GM21529 (cell line): ENCODE data around the gene EBLN2.

ENCODE experiments used
- ATAC-seq: cut with Tn5 transposase; IDR thresholded peaks from one replicate; pipeline ENCODE4 v1.9.1; 2021; ENCODE audit not compliant: unreplicated experiment

EBLN2 gene

DNA sequence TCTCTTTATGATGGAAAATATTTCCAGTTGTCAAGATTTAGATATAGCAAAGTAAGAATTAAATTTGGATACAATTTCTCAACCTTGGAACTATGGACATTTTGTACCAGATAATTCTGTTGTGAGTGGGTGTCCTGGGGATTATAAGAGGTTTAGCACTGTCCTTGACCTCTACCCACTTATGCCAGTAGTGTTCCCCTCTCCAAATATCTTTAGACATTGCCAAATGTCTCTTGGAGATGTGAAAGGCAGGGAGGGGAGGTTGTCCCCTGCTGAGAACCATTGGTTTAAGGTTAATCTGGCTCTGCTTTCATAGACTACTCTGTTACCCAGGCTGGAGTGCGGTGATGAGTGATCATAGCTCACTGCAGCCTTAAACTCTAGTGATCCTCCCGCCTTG lies at the start of gene EBLN2:
EBLN2 (plus strand) TSS at position 244 of the 400 bp plus-strand sequence. CDS start 423 bp downstream, outside the sequence.
- no peak for ATAC-seq

DNA sequence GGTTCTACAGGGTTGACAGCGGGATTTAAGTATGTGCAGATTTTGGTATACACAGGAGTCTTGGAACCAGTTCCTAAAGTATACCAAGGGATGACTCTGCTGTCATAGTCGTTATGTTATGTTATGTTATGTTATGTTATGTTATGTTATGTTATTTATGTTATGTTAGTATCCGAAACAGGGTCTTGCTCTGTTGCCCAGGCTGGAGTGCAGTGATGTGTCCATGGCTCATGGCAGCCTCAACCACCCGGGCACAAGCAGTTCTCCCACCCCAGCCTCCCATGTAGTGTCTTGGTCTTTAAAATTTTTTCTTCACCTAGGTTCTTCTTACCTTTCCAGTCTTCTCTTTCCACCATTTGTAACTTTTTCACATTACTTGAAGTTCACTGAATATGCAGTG lies 43.2 kb upstream of the EBLN2 start:
- no peak for ATAC-seq

DNA sequence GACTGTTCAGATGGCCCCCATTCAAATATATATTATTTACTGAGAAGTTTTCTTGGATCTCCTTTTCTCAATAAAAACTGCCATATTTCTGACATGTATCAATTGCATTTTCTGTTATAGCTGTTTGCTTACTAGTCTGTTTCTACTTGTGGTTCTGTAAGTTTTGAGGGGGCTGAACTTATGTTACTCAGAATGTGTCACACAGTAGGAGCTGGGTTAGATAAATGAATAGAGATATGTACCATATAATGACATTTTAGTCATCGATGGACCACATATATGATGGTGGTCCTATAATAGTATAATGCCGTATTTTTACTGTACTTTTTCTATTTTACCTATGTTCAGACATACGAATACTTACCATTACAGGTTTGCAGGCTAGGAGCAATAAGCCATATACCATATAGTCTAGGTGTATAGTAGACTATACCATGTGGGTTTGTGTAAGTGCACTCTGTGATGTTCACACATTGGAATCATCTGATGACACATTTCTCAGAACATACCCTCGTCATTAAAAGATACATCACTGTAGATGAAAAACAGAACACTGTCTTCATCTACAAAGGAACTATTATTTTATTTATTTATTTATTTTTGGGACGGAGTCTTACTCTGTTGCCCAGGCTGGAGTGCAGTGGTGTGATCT lies 42.5 kb upstream of the EBLN2 start:
- ATAC-seq: no peak

DNA sequence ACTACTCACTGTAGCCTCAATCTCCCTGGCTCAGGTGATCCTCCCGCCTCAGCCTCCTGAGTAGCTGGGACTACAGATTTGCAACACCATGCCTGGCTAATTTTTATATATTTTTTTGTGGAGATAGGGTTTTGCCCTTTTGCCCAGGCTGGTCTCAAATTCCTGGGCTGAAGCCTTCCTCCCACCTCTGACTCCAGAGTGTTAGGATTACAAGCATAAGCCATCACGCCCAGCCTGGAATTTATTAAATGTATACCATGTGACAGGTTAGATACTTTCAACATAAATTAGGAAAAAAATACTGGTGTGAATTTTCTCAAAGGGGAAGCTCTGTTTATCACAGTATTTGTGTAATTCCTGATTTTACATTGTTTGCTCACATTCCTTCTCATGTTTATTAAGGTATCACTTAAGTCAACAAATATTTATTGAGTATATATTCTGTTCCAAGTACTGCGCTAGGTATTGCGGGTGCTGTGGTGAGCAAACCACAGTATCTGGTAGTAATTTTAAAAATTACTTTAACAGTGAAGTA lies 40.1 kb upstream of the EBLN2 start:
- ATAC-seq: no peak

DNA sequence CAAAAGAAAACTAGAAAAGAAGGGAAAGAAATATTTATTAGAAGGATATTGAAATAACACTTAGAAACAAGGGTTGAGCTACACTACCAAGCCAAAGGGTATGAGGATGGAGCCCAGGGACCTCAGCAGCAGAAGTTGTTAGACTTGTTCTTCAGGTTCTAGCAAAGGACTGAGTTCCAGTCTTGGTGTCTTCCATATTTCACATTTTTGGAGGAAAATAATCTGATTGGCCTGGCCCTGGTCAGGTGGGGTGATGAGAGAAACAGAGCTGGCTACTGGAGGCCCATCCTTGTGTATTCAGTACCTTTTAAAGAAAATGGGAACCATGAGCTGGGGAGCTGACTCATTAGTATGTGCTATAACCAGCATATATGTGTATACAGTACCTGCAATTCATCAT lies 36.6 kb upstream of the EBLN2 start:
- ATAC-seq: no peak

DNA sequence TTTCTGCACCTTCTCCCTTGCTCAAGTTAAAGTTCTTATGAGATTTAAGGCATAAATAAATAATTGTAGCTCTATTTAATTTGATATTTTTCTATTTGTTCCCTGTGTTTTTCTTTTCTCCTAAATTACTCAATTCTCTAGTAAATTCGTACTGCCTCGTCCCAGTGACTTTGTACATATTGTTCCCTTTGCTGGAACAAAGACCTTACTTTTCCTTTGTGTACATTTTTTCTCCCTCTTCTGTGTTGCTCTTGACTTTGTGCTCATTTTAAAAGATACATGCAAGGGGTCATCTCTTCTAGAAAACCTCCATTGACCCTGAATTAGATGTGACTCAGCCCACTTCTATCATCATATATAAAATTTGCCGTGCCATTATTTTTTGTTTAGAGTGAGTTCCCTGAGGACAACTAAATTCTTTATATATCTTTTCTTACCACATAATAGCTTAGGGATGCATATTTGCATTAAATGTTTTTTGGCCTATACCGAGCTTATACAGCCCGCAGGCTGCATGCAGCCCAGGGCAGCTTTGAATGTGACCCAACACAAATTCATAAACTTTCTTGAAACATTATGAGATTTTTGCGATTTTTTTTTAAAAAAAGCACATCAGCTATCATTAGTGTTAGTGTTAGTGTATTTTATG lies 35.2 kb upstream of the EBLN2 start:
- no peak for ATAC-seq

DNA sequence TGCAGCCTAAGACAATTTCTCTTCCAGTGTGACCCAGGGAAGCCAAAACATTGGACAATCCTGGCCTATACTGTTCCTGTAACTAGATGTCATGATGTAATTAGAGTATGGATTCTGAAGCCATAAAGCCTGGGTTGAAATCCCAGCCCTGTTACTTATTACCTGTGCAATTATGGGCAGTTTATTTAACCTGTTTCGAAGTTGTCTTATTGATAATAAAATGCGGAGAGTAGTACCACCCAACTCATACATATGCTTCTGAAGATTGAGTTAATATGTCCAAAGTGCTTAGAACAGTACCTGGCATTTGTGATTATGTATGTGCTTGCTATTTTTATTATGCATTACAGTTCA lies 34.7 kb upstream of the EBLN2 start:
- ATAC-seq: no peak

DNA sequence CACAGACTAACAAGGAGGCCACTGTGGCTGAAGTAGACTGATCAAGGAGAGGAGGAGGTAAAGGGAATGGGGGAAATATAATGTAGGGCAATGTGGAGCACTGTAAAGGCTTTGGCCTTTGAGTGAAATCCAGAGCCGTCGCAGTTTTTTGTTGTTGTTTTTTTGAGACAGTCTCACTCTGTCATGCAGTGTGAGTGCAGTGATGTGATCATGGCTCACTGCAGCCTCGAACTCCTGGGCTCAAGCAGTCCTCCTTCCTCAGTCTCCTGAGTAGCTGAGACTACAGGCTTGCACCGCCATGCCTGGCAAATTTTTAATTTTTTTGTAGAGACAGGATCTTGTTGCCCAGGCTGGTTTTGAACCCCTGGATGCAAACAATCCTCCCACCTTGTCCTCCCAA lies 32.7 kb upstream of the EBLN2 start:
- ATAC-seq: no peak

DNA sequence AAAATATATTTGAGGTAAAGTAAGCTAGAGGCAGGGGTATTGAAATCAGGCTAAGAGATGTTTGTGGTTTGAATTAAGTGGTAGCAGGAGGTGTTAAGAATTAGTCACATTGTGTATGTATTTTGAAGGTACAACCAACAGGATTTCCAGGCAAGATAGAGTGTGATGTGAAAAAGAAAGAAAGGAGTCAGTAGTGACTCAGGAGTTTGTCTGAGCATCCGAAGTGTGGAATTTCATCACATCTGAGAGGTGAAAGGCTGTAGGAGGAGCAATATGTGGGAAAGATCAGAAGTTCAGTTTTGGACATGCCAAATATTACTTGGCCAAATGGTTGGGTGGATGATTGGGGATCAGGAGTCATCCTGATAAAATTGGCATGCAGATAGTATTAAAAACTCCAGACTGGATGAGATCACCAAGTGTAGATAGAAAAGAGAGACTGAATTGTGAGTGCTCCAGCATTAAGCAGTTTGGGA lies 32.1 kb upstream of the EBLN2 start:
- no peak for ATAC-seq

DNA sequence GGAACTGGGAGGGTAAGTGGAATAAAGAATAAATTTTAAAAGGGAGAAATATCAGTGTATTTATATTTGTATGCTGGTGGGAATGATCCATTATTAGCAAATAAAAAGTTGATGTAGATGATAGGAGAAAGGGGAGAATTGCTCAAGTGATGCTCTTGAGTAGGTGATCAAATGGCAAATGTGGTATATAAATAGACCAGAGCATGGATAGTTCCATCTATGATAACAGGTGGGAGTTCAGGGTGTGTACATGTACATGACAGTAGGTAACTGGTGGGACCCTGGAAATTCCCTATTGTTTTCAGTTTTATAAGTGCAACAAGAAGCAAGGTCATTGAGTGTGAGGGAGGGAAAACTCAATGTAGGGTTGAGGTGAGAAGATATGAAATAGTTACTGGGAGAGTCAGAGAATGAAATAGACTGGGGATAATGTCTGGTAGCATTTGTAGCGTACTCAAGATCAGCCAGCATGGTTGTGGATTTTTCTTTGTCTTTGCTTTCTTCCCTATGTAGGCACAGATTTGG lies 31.3 kb upstream of the EBLN2 start:
- ATAC-seq: no peak

DNA sequence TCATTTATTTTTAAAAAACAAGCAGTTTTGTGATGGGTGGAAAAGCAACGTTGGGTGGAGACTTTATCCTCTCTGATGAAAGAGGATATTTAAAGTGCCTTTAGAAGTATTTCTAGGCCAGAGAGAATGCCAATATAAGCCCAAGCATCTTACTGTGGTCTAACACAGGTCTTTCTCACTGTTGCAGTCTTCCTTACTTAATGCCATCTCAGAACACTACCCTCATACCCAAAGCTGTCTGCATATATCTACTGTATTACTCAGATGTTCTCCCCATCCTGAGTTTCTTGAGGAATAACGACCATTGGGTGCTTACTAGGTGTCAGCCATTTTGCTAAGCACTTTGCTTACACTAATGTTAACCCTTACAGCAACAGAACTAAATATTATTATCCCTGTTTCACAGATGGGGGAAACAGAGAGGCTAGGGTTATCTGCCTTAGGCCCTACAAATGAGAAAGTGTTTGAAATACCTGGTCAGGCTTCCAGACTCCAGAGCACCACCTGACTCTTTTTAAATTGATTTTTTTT lies 29.8 kb upstream of the EBLN2 start:
- no peak for ATAC-seq

DNA sequence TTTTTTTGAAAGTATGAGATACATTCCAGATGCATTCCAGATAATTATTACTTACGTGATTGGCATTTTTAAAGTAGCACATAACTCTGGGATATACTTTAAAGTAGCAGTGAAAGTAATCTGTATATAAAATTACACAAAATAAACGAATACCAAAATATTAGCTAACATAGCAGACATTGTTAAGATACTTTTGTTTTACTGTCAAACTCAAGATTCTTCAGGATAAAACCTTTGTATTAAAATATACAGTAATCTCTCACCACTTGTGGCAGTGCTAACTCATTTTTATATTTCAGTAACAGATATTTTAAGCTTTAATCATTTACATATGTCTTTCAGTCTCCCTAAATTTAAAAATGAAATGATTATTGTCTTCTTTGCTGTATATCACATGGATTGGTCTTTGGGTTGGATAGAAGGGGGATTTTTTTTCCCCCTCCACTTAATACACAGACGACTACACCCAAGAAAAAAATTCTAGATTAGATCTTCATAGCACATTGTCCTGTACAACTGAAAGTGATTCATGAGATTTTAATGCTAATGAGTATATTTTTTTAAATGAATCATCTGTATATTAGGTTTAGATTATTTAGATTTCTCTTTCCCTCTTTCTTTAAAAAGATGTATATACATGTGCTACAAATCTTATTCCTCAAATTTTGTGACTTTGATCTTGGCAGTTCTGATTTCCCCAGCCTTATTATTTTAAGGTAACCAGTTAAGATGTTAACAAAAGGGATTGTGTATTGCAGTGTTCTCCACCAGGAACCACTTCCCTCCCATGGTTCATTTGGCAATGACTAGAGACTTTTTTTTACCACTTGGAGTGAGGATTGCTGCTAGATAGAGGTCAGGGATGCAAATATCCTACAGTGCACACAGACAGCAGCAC lies 24.5 kb upstream of the EBLN2 start:
- no peak for ATAC-seq

DNA sequence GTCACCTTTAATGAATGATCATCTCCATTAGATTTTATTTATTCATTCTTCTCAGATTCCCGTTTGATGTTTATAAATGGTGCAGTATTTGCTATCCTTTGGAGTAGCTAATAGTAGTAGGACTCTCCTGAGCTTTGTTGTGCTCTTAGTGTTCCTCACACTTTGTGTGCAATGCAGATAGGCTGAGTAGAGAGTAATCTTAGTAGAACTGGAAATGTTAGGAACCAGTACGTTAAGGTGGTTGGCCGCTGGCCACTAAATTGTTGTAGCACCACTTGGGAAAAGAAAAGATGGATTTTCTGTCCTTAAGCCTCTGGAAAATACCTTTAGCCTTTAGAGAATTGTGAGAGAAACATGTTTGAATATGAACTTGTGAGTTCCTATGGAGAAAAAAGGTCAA lies 19.9 kb upstream of the EBLN2 start:
- ATAC-seq: no peak

DNA sequence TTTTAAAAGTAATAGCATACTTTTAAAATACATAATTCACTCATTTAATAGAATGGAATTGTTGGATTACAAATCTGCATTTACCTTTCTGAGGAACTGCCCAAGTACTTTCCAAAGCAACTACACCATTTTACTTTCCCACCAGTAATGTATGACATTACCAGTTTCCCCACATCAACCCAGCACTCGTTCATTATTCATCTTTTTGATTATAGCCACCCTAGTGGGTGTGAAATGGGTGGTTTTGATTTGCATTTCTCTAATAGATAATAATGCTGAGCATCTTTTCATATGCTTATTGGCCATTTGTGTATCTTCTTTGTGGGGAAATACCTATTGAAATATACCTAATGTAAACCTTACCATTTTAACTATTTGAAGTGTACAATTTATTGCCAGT lies 18.0 kb upstream of the EBLN2 start:
- no peak for ATAC-seq

DNA sequence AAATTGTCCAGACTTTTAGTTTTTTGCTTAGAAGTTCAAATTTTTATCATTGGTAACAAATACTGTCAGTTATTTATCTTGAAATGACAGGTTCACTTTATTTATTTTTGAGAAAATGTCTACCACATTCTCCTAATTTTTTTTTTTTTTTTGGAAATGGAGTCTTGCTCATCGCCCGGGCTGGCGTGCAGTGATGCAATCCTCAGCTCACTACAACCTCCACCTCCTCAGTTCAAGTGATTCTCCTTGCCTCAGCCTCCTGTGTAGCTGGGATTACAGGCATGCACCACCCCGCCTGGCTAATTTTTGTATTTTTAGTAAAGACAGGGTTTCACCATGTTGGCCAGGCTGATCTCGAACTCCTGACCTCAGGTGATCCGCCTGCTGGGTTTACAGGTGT lies 16.1 kb upstream of the EBLN2 start:
- no peak for ATAC-seq

DNA sequence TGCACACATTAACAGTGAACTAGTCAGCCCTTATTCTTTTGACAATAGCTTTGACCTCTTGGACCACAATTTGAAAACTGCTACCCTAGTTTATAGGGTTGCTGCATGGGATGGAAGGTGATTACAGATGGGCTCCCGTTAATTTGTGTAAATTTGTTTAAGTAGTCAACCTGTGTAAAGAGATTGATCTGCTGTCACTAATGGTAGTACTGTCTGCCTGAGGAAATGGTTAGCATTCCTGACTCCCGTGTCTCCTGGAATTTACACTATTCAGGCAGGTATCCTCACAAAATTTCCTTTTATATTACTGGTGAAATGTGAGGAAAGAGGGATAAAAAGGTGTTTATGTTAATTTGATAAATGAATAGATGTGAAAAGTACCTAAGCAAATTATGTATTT lies 15.3 kb upstream of the EBLN2 start:
- ATAC-seq: no peak

DNA sequence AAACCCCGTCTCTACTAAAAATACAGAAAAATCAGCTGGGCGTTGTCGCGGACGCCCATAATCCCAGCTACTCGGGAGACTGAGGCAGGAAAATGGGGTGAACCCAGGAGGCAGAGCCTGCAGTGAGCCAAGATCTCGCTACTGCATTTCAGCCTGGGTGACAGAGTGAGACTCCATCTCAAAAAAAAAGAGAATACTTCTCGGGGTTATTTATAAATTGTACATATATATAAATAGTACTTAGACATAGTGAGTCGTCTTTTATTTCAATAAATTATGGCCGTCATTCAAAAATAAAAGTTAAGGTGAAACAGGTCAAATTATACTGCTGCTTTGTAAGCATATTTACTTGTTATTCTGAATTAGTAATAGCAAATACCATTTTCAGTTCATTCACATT lies 12.1 kb upstream of the EBLN2 start:
- ATAC-seq: no peak

DNA sequence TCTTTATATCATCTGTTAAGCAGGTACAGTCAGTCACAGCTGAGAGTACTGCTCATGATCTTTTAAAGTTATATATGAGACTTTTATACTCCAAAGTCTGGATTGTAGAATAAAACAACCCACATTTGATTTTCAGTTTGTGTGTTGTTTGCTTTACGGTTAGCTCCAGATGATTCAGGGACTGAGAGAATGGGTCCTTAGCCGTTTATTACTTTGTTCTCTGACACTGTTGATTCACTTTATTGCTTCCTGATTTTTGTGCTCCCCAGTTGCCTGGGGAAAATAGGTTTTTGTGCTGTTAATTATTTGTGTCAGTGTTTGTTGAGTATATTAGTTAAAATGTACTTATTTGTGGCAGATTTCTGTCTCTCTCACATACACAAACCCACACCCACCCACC lies 8.6 kb upstream of the EBLN2 start:
- ATAC-seq: no peak

DNA sequence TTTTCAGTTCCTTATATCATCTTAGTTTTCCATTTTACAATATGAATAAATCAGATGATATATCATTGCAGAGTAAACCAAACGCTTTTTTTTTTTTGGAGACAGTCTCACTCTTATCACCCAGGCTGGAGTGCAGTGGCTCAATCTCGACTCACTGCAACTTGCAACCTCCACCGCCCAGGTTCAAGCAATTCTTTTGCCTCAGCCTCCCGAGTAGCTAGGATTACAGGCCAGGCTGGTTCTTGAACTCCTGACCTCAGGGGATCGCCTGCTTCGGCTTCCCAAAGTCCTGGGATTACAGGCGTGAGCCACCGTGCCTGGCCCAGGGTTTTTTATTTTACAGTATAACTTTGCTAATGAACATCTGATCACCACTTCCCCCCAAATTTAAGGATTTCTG lies 5.9 kb upstream of the EBLN2 start:
- ATAC-seq: no peak

DNA sequence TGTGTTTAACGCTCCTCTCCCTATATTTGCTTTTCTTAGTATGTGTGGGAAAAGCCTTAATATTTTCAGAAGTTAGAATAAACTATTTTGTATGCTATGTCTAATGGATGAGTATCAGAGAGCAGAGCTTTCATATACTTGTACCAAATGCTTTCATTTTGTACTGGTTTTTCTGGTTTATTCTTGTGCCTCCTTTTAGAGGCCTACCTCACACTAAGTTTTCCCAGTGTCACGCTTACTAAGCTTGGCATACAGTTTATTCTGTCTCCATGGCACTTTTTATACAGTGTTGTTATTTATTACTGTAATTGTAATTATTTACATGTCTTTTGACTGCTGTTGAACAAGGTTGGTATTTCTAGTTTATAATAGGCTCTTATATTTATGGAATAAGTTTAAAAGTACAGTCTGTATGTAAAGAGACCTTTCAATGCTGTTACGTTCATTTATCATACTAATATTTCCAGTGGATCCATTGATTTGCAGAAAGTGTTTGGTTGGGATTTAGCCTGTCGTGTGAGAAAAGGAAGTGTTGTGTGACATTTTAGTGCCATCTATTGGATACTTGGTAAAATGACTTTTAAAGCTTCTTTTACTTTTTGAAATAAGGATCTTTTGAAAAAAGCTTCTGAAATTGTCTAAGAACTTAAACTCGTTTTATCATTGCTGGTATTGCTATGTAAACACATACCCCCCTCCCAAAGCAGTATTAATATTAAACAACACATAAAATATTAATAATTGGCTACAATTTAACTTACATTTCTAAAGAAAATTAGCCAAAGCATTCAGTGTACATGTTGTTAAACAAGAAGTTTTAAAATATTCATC lies 5.2 kb upstream of the EBLN2 start:
- no peak for ATAC-seq

DNA sequence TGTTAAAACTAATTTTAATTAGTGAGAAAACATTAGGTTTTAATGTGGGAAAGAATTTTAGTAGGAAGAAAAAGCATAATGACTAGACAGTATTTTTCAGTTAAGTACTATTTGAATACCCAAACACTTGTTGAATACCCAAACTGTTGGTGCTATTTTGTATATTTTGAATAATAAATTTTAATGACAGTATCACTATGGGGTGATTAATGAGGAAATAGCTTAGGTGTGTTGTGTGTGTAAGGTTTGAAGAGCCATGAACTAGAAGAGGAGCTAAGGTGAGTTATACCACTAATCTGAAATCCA lies 4.7 kb upstream of the EBLN2 start:
- no peak for ATAC-seq
